Measurements from ENCODE around the gene ZBTB24.

ZBTB24 gene

GRCh38 chr6:109460161-109460829, 22.7 kb downstream of the ZBTB24 start:
- H3K9me3 ChIP-seq (ENCODE audit: low read depth, low read length), result no peaks in the 10 kb centered on the region
- no peak overlapping the region for H3K9ac ChIP-seq (ENCODE audit: insufficient read length)
- no peak for TF ChIP-seq POLR2AphosphoS5 (IDR thresholded peaks at IDR 0.05; ENCODE audit: borderline replicate concordance, low read depth, low read length)
- TF ChIP-seq FOXP2 (optimal IDR thresholded peaks at IDR 0.05; ENCODE audit: control extremely low read depth, extremely low read length, insufficient read depth), result no peak
- TF ChIP-seq EZH2 (IDR thresholded peaks at IDR 0.05), result no peak
- H3K36me3 ChIP-seq (ENCODE audit: insufficient read depth, low read length), result peaks cover 37% of the 10 kb centered on the region
- H3K27ac ChIP-seq, result peak overlapping the region; percentile 75
- no peak for DNase-seq (ENCODE audit: low read depth, low spot score)
- H3K4me3 ChIP-seq, result no peak overlapping the region

- Histone ChIP-seq H3K9me3 (ENCODE audit: low read depth, low read length) (no peaks in the 10 kb centered on the region), H3K27ac (no peak overlapping the region), H3K4me3 (no peak overlapping the region), H3K9ac (ENCODE audit: insufficient read length) (no peak overlapping the region), H3K36me3 (ENCODE audit: insufficient read depth, low read length) (peaks cover 24% of the 10 kb centered on the region)
- DNase-seq (ENCODE audit: low read depth, low spot score), result no peak
- TF ChIP-seq EZH2 (IDR thresholded peaks at IDR 0.05), result no peak
- TF ChIP-seq POLR2AphosphoS5 (IDR thresholded peaks at IDR 0.05; ENCODE audit: borderline replicate concordance, low read depth, low read length), result no peak
- TF ChIP-seq FOXP2 (optimal IDR thresholded peaks at IDR 0.05; ENCODE audit: control extremely low read depth, extremely low read length, insufficient read depth), result no peak
Observed at GRCh38 chr6:109458774-109459531, 24.1 kb downstream of the ZBTB24 start.

- Histone ChIP-seq H3K36me3 (ENCODE audit: insufficient read depth, low read length) (peaks cover 15% of the 10 kb centered on the region), H3K27ac (peak overlapping the region; percentile 81), H3K4me3 (peak overlapping the region; percentile 84), H3K9ac (ENCODE audit: insufficient read length) (no peak overlapping the region), H3K9me3 (ENCODE audit: low read depth, low read length) (no peaks in the 10 kb centered on the region)
- DNase-seq (ENCODE audit: low read depth, low spot score), result no peak
- TF ChIP-seq EZH2 (IDR thresholded peaks at IDR 0.05) (no peak), FOXP2 (optimal IDR thresholded peaks at IDR 0.05; ENCODE audit: control extremely low read depth, extremely low read length, insufficient read depth) (no peak), POLR2AphosphoS5 (IDR thresholded peaks at IDR 0.05; ENCODE audit: borderline replicate concordance, low read depth, low read length) (peak; percentile 46; the same call in 1 of the 2 replicates)
Observed at GRCh38 chr6:109457562-109457996, 25.4 kb downstream of the ZBTB24 start.

GRCh38 chr6:109456710-109457561, 26.1 kb downstream of the ZBTB24 start:
- no peak overlapping the region for H3K9ac ChIP-seq (ENCODE audit: insufficient read length)
- no peaks in the 10 kb centered on the region for H3K9me3 ChIP-seq (ENCODE audit: low read depth, low read length)
- peak overlapping the region; percentile 81 for H3K27ac ChIP-seq
- peak overlapping the region; percentile 84 for H3K4me3 ChIP-seq
- no peak for TF ChIP-seq EZH2 (IDR thresholded peaks at IDR 0.05)
- TF ChIP-seq FOXP2 (optimal IDR thresholded peaks at IDR 0.05; ENCODE audit: control extremely low read depth, extremely low read length, insufficient read depth), result no peak
- no peak for TF ChIP-seq POLR2AphosphoS5 (IDR thresholded peaks at IDR 0.05; ENCODE audit: borderline replicate concordance, low read depth, low read length)
- DNase-seq (ENCODE audit: low read depth, low spot score), result no peak
- H3K36me3 ChIP-seq (ENCODE audit: insufficient read depth, low read length), result peaks cover 9% of the 10 kb centered on the region

- Histone ChIP-seq H3K9me3 (ENCODE audit: low read depth, low read length) (no peaks in the 10 kb centered on the region), H3K4me3 (peak overlapping the region; percentile 84), H3K9ac (ENCODE audit: insufficient read length) (peak overlapping the region; percentile 66), H3K27ac (no peak overlapping the region), H3K36me3 (ENCODE audit: insufficient read depth, low read length) (peaks cover 2% of the 10 kb centered on the region)
- TF ChIP-seq POLR2AphosphoS5 (IDR thresholded peaks at IDR 0.05; ENCODE audit: borderline replicate concordance, low read depth, low read length), result no peak
- no peak for TF ChIP-seq FOXP2 (optimal IDR thresholded peaks at IDR 0.05; ENCODE audit: control extremely low read depth, extremely low read length, insufficient read depth)
- no peak for TF ChIP-seq EZH2 (IDR thresholded peaks at IDR 0.05)
- DNase-seq (ENCODE audit: low read depth, low spot score), result no peak
Observed at GRCh38 chr6:109456111-109456583, 26.9 kb downstream of the ZBTB24 start.

GRCh38 chr6:109455437-109456110, 27.4 kb downstream of the ZBTB24 start, which contains the start of gene MICAL1:
Gene MICAL1 (minus strand): TSS chr6:109455772. CDS start chr6:109454196, 1,576 bp downstream.
- peak within 1 kb of the TSS; percentile 84 for H3K4me3 ChIP-seq

More at GRCh38 chr6:109455437-109456110, 27.4 kb downstream of the ZBTB24 start, which contains the start of gene MICAL1:
- Histone ChIP-seq H3K9ac (ENCODE audit: insufficient read length) (peak within 1 kb of the TSS; percentile 66), H3K27ac (peak within 1 kb of the TSS; percentile 57; the same call in 1 of the 2 replicates), H3K9me3 (ENCODE audit: low read depth, low read length) (no peaks in the 10 kb centered on the region), H3K36me3 (ENCODE audit: insufficient read depth, low read length) (no peaks in the 10 kb centered on the region)
- TF ChIP-seq POLR2AphosphoS5 (IDR thresholded peaks at IDR 0.05; ENCODE audit: borderline replicate concordance, low read depth, low read length) (peak; percentile 44; the same call in 1 of the 2 replicates), FOXP2 (optimal IDR thresholded peaks at IDR 0.05; ENCODE audit: control extremely low read depth, extremely low read length, insufficient read depth) (no peak), EZH2 (IDR thresholded peaks at IDR 0.05) (no peak)
- DNase-seq (ENCODE audit: low read depth, low spot score), result no peak
